ENCODE measurements around the gene SUPT20HL2.
"Not testable (repeated sequence)": the region's sequence is repeated elsewhere in the genome, so short reads cannot be mapped to it uniquely, and the experiment has no call there.

Gene SUPT20HL2

GRCh38 chrX:24314019-24314635 lies at the start of gene SUPT20HL2:
Gene SUPT20HL2 (minus strand): TSS chrX:24314069. CDS start chrX:24313315, 754 bp downstream.
- FAIRE-seq = no peak

- not testable (repeated sequence) for FAIRE-seq
Measured at GRCh38 chrX:24362089-24362745, 48.3 kb upstream of the SUPT20HL2 start.

- FAIRE-seq = no peak
Measured at GRCh38 chrX:24360272-24360671, 46.4 kb upstream of the SUPT20HL2 start, which contains the start of gene SUPT20HL1. Gene SUPT20HL1 (plus strand): TSS chrX:24360639. CDS start chrX:24362761, 2,122 bp downstream.

DNA sequence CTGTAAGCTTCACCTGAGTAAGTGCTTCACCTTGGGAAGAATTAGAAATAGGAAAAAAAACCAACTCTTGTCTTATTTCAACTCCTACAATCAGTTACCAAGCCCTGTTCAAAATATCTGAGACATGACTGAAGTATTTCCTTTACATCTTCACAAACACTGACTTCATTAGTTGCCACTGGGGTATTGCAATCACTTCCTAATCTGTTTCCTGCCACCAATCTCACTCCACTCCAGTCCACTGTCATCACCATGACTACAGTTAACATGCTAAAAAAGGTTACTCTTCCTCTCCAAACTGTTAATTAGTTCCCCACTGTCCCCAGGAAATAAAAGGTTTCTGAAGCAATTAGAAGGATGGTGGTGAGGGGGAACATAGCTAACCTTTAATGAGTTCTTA lies 43.2 kb upstream of the SUPT20HL2 start:
- FAIRE-seq = no peak

- FAIRE-seq = no peak
Measured at GRCh38 chrX:24355095-24355494, 41.2 kb upstream of the SUPT20HL2 start.

DNA sequence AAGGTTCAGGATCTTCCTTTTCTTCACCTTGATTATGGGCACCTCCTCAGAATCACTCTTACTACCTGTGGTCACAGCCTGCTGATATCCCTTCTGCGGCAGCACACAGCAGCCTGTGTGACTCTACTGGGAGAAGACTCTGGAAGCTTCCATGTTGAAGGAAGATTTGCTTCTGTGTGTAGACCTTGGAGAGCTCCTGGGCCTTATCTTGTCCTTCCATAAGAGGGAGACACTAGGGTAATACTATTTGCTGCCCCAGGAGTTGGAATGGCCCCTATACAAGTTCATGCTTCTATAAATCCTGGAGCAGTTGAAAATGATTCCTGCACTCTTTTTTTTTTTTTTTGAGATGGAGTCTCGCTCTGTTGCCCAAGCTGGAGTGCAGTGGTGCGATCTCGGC lies 36.3 kb upstream of the SUPT20HL2 start:
- no peak for FAIRE-seq

DNA sequence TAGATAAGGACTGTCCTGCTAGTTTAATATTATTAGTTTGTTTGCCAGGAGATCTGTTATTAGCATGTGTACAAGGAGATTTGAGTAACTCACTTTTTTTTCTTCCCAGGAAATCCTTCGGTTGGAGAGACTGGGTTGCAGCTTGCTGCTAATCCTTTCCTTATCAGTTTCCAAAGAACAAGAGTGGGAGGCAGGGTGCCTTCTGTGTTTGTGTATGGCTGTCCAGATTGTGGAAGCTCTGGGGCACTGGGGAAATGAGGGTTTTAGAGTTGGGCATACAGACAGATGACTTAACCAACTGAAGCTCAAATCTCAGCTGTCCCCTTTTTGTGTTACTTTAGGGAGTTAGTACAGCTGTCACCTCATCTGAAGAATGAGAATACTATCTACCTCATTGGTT lies 34.0 kb upstream of the SUPT20HL2 start:
- FAIRE-seq = no peak

DNA sequence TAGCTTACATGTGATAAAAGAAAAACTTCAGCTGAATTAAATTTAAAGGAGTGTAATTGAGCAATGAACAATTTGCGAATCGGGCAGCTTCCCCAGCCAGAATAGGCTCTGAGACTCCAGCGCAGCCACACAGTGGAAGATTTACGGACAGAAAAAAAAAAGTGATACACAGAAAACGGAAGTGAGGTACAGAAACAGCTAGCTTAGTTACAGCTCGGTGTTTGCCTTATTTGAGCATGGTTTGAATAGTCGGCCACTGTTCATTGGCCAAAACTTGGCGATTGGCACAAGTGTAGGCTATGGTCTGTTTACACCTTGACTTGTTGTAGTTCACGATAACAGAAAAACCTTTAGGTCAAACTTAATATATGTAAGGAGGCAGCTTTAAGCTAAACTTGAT lies 29.9 kb upstream of the SUPT20HL2 start:
- no peak for FAIRE-seq

GRCh38 chrX:24341795-24342194 lies 27.9 kb upstream of the SUPT20HL2 start:
- no peak for FAIRE-seq

GRCh38 chrX:24340501-24340900 lies 26.6 kb upstream of the SUPT20HL2 start:
- FAIRE-seq = no peak

DNA sequence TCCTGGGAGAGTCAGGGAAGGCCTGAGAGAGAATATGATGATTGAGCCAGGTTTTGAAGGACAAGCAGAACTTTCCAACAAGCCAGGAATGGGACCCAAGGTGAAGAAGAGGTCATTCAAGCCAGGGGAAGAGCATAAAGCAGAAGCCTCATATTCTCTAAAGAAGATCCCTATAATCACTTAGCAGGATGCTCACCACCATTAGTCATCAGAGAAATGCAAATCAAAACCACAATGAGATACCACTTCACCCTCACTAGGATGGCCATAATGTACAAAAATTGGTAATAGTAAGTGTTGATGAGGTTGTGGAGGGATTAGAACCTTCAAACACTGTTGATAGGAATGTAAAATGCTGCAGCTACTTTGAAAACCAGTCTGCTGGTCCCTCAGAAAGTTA lies 26.0 kb upstream of the SUPT20HL2 start:
- FAIRE-seq = no peak

GRCh38 chrX:24335871-24336270 lies 22.0 kb upstream of the SUPT20HL2 start:
- FAIRE-seq = no peak

DNA sequence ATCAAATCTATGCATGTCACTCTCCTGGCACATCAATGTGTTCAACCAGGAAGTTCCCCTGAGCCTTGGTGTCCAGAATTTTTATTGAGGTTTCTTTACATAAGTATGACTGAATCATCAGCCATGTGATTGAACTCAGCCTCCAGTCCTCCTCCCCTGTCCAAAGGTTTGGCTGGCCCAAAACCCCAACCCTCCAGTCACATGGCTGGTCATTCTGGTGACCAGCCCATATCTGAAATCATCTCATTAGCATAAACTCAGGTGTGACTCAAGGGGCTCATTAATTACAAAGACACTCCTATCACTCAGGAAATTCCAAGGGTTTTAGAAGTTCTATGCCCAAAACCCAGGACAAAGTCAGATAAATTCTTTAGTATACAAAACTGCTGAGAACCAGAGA lies 20.6 kb upstream of the SUPT20HL2 start:
- no peak for FAIRE-seq

DNA sequence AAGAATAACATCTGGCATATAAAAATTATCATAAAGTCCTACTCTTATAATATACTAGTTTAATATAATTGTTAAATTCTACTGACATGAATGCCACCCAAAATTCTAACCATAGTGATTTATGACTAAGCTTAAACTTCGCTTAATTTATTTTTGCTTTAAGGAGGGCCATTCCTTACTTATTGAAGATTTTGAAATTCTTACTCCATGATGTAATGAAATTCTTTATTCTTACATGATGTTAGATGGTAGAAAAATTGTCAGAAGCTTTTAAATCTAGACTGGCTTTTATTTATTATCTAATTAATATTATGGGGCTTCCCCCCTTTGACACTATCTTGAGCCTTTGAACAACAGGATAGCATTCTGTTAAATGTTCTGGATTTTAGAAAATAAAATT lies 19.5 kb upstream of the SUPT20HL2 start:
- no peak for FAIRE-seq

GRCh38 chrX:24332878-24333277 lies 19.0 kb upstream of the SUPT20HL2 start:
- FAIRE-seq = no peak

DNA sequence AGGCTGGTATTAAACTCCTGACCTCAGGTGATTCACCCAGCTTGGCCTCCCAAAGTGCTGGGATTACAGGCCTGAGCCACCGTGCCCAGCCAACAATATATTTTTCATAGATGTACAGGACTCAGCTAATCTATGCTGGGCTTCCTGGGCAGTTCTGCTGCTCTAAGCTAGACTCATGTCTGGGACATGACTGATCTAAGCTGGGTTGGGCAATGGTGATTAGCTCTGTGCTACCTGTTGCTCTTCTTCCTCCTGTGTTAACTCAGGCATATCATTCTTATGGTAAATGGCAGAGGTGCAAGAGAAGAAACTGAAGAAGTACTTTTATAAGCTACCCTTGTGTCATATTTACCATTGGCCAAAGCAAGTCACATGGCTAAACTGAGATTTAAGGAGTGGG lies 11.4 kb upstream of the SUPT20HL2 start:
- FAIRE-seq = no peak

DNA sequence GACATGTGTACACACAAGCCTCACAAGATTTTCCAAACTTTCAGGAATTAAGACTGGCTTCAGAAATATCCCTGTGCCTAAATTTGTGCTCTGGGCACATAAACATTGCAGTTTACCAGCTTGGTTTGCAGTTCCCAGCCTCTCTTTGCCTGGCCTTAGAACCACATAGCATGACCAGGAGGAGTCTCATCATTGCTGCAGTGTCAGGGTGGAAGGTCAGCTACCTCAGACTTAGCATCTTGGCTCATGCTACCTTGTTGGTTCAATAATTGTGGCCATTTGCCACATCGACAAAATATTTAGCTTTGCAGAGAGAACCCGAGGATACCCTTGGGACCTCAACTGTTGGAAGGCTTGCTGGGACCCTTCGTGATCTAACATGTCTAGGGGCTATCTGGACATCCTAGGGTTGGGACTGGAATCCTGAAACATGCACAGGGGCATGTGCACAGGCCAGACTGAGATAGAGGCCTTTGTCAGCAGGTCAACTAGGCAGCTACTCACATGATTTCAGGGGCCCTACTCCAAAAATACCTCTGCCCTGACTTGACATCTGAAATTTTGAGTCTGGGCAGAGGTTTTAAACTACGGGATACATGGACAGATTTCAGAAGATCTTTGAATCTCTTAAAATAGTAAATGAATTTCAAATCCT lies 8.0 kb upstream of the SUPT20HL2 start:
- no peak for FAIRE-seq

DNA sequence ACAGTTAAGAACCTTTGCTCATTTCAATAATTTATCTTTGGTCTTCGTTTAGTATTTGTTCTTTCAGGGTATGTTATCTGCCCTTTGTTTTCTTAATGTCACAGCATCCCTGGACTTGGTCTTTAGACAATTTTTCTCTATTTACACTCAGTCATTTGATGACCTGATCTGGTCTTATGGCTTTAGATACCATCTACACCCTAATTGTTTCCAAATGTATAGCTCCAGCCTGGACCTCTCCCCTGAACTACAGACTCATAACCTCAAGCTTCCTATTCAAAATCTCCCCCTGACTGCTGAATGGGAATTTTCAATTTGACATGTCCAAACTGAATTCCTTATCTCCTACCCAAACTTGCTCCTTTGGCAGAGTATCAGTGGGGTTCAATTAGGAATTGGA lies 3.7 kb upstream of the SUPT20HL2 start:
- no peak for FAIRE-seq

- no peak for FAIRE-seq
Measured at GRCh38 chrX:24316111-24316510, 2.2 kb upstream of the SUPT20HL2 start.

DNA sequence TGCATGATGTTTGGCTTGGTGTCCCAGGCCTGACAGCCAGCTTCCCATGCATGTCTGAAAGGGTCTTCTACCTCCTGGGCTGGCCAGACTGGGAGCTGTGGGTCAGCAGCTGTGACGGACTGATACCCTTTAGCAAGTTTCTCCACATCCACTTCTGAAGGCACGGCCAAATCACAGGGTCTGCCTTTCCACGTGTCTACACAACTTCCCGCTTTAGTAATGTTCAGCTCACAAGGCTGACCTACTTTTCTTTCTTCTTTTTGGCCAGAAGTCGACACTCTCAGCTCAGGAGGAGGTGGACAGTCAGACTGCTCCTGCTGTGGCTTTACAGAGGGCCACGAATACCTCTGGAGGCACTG lies 1.6 kb downstream of the SUPT20HL2 start:
- not testable (repeated sequence) for FAIRE-seq

DNA sequence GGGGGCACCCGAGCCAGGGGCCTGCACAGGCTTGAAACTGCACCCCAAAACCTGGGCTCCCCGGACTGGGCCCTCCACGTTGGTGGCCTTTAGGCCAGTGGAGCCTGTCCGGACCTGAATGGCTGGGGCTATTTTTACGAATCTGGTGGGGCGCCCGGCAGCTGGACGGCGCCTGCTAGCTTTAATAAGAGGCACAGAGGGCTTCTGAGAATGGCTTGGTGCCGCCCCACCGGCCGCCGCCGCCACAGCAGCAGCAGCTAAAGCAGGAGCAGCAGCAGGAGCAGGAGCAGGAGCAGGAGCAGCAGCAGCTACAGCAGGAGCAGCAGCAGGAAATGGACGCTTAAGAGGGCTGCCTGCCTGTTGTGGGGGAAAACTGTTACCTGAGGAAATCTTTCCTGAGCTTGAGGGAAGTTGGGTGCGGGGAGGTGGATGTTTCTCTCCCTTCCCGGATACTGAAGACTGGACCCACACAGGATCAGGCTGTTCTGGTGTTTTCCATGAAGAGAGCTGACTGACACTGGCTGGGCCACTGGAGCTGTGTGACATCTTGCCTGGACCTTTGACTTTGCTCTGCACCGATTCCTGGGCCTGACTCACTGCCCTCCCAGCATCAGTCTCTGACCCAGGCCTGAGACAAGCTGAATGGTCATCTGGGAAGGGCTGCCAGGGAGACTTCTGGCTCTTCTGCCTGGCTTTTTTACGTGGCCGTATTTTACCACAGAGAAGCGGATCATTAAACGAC lies 2.2 kb downstream of the SUPT20HL2 start:
- not testable (repeated sequence) for FAIRE-seq

DNA sequence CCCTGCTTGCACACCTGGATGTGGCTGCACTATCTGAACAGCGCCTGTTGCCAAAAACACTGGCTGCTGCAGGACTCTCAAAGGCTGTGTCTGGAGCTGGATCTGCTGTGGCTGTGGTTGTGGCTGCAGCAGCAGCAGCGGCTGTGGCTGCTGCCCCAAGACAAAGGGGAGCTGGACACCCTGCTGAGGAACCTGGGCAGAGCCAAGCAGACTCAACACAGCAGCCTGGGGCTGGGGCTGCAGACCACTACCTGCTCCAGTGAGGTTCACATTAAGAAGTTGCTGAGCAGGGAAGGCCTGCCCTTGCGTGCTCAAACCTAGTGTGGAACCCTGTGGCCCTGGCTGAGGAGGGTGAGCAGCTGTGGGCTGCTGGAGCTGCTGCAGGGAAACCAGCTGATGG lies 3.0 kb downstream of the SUPT20HL2 start:
- not testable (repeated sequence) for FAIRE-seq

- not testable (repeated sequence) for FAIRE-seq
Measured at GRCh38 chrX:24309580-24310374, 4.1 kb downstream of the SUPT20HL2 start.

Measured in endometrium (tissue), 2 donors.